ENCODE data around the gene RXRA. TPM values are rescaled to one million over a fixed set of nuclear protein-coding genes. Genes with fewer than 3 reads are reported as not detected.
"Not testable (repeated sequence)": the region's sequence is repeated elsewhere in the genome, so short reads cannot be mapped to it uniquely, and the experiment has no call there.

The RXRA gene
- polyA plus RNA-seq, 1 experiment = 5.3 TPM

DNA sequence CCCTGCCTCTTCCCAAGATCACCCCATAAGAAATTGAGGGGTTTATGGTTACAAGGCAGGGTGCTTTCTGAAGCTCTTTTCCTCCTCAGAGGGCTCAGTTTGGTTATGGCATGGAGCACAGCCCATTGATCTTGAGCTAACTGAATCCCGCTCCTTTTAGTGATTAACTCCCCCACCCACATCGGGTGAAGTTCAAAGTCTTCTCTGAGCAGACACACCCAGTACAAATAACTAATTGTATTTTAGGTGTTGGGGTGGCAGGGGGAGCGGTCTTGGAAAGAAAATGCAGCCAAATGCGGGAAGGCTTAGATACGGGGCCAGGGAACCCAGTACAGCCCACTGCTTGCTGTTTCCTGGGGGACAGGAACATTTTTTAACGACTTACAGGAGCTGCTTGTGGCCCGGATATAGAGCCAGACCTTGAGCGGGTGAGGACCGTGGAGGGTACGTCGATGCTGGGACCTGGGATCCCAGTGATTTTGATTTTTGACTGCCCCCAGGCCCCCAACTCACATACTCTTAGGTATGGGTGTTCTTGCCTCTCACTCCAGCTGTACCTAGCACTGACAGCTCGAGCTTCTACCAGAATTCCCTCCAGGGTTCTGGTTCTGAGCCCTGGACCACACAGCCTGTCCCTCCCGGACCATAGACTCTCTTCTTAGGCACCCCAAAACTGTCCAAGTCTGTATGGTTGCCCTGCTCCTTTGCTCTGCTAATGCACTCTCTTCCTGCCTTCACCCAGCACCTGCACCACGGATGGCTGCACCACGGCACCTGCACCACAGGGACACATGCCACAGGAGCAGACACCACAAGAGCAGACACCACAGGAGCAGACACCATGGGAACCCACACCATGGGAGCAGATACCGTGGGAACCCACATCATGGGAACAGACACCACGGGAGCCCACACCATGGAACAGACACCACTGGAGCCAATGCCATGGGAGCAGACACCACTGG is 18.3 kb upstream of the RXRA start:
- POLR2A ChIA-PET = no interaction called here
- Histone ChIP-seq H3K4me3 (ENCODE audit: low read depth, low read length) (no peak overlapping the region), H3K9me3 (ENCODE audit: control insufficient read depth, insufficient read depth, low read length) (peaks cover 13% of the 10 kb centered on the region), H3K27ac (ENCODE audit: low read depth, low read length) (no peak overlapping the region), H3K27me3 (ENCODE audit: control insufficient read depth, insufficient read depth, low read length) (peaks cover 11% of the 10 kb centered on the region)
- TF ChIP-seq, protein P1, sequence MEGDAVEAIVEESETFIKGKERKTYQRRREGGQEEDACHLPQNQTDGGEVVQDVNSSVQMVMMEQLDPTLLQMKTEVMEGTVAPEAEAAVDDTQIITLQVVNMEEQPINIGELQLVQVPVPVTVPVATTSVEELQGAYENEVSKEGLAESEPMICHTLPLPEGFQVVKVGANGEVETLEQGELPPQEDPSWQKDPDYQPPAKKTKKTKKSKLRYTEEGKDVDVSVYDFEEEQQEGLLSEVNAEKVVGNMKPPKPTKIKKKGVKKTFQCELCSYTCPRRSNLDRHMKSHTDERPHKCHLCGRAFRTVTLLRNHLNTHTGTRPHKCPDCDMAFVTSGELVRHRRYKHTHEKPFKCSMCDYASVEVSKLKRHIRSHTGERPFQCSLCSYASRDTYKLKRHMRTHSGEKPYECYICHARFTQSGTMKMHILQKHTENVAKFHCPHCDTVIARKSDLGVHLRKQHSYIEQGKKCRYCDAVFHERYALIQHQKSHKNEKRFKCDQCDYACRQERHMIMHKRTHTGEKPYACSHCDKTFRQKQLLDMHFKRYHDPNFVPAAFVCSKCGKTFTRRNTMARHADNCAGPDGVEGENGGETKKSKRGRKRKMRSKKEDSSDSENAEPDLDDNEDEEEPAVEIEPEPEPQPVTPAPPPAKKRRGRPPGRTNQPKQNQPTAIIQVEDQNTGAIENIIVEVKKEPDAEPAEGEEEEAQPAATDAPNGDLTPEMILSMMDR (IDR thresholded peaks at IDR 0.05; ENCODE audit: low read depth, low read length) = no peak
- DNase-seq (ENCODE audit: low read depth, low spot score) = no peak
- CTCF ChIA-PET = no interaction called here

DNA sequence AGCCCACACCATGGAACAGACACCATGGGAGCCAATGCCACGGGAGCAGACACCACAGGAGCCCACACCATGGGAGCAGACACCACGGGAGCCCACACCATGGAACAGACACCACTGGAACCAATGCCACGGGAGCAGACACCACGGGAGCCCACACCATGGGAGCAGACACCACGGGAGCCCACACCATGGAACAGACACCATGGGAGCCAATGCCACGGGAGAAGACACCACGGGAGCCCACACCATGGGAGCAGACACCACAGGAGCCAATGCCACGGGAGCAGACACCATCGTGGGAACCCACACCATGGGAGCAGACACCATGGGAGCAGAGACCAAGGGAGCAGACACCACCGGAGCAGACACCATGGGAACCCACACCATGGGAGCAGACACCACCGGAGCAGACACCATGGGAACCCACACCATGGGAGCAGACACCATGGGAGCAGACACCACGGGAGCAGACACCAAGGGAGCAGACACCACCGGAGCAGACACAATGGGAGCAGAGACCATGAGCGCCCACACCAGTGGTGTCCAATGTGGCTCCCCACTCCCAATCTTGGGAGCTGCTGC is 17.5 kb upstream of the RXRA start:
- H3K27me3 ChIP-seq (ENCODE audit: control insufficient read depth, insufficient read depth, low read length) = peaks cover 14% of the 10 kb centered on the region
- H3K27ac ChIP-seq (ENCODE audit: low read depth, low read length); CTCF ChIA-PET; POLR2A ChIA-PET; DNase-seq (ENCODE audit: low read depth, low spot score); H3K4me3 ChIP-seq (ENCODE audit: low read depth, low read length): not testable (repeated sequence)
- H3K9me3 ChIP-seq (ENCODE audit: control insufficient read depth, insufficient read depth, low read length) = peaks cover 20% of the 10 kb centered on the region

DNA sequence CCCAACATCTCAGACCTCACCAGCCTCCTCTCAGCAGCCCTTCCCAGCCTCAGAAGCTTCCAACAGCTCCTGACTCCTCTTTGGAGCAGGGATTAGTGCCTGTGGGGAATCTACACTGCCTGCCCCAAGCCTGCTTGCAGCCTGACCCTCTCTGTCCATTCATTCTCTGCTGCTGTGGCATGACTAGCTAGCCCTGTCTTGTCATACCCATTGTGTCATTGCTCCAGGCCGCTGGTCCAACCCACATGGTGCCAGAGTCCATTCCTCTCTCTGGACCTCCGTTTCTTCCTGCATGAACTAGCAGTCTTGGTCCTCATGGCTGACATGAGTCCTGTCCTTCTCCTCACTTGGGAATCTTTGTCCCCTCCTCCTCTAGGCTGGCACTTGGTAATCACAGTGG is 12.8 kb upstream of the RXRA start:
- Histone ChIP-seq H3K4me3 (ENCODE audit: low read depth, low read length) (no peak overlapping the region), H3K9me3 (ENCODE audit: control insufficient read depth, insufficient read depth, low read length) (peaks cover 14% of the 10 kb centered on the region), H3K27me3 (ENCODE audit: control insufficient read depth, insufficient read depth, low read length) (peaks cover 9% of the 10 kb centered on the region), H3K27ac (ENCODE audit: low read depth, low read length) (no peak overlapping the region)
- ChIA-PET POLR2A (no interaction called here), CTCF (no interaction called here)
- TF ChIP-seq, protein P1 (IDR thresholded peaks at IDR 0.05; ENCODE audit: low read depth, low read length) = no peak
- no peak for DNase-seq (ENCODE audit: low read depth, low spot score)

DNA sequence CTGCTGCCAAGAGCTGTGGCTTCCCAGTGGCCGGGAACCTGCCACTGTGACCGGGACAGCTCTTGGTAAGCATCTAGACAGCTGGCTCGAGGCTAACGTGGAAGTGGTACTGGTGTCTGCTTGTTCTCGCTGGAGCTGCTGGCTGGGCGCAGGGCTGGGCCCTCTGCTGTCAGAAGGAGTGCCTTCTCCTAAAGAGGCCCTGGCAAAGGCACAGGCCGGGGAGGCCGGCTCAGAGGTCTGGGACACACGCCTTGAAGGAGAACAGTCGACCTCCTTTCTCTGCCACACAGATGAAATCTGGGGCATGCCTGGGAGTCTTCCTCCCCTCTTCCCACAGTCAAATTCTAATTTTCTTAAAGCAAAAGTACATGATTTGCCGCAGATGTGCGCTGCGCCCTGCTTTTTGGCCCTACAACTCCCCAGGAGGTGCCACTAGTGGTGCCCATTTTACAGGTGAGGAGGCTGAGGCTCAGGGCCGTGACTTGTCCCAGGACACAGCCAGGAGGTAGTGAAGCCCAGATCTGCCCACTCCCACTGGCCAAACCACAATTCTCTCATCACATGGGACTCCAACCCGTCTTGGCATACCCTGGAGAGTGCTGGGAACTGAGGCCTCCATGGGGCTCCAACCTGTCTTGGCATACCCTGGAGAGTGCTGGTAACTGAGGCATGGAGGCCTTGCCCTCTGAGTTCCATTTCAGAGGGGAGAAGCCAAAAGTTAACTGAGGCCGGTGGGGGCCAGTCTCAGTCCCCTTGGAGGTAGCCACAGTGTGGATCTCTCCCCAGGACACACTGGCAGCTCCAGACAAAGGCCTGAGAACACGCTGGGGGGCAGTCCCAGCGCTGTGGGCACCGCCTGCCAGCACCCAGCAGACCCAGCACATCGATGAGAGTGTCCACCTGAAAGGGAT is 12.0 kb upstream of the RXRA start:
- CTCF ChIA-PET = no interaction called here
- POLR2A ChIA-PET = no interaction called here
- Histone ChIP-seq H3K27me3 (ENCODE audit: control insufficient read depth, insufficient read depth, low read length) (peaks cover 11% of the 10 kb centered on the region), H3K4me3 (ENCODE audit: low read depth, low read length) (no peak overlapping the region), H3K27ac (ENCODE audit: low read depth, low read length) (no peak overlapping the region), H3K9me3 (ENCODE audit: control insufficient read depth, insufficient read depth, low read length) (peaks cover 11% of the 10 kb centered on the region)
- TF ChIP-seq, protein P1 (IDR thresholded peaks at IDR 0.05; ENCODE audit: low read depth, low read length) = no peak
- no peak for DNase-seq (ENCODE audit: low read depth, low spot score)

DNA sequence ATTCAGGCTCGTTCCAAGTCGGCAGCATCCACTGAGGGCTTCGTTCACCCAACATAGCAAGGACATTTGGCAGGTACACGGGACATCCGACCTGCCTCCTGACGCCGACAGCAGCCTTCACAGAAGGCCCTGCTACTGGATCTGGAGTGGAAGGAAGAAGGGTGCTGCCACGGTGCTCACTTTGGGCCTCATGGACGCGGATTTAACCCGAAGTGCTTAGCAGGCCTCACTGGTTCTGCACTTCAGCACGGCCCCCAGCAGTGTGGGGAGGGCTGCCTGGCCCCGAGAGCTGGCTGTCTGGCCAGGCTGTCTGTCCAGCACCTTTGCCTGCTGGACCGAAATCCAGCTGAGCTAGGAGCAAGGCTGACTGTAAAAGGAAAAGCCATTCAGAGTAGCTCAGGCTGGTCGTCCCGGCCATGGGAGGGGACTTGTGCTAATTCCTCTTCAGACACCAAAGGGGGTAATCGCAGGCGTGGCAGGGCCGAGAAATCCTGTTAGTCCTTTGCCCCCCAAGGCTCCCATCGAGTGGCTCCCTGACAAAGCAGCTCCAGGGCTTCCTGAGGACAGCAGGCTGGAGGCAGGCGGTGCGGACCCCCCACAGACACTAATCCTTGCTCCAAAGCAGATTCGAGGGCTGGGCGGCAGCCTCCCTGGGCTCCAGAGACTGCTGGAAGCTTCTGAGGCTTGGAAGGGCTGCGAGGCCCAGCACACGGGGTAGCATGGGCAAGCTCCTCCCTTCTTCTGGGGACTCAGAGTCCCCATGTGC is 11.1 kb upstream of the RXRA start:
- ChIA-PET POLR2A (no interaction called here), CTCF (no interaction called here)
- H3K27me3 ChIP-seq (ENCODE audit: control insufficient read depth, insufficient read depth, low read length) = peaks cover 11% of the 10 kb centered on the region
- TF ChIP-seq, protein P1 (IDR thresholded peaks at IDR 0.05; ENCODE audit: low read depth, low read length) = no peak
- H3K4me3 ChIP-seq (ENCODE audit: low read depth, low read length) = no peak overlapping the region
- peaks cover 11% of the 10 kb centered on the region for H3K9me3 ChIP-seq (ENCODE audit: control insufficient read depth, insufficient read depth, low read length)
- no peak for DNase-seq (ENCODE audit: low read depth, low spot score)
- no peak overlapping the region for H3K27ac ChIP-seq (ENCODE audit: low read depth, low read length)
